Parathyroid adenoma (tissue), 2 donors: ENCODE measurements around the gene MIA3.
"Not testable (repeated sequence)": the region's sequence is repeated elsewhere in the genome, so short reads cannot be mapped to it uniquely, and the experiment has no call there.

Experiments
- H2AFZ ChIP-seq: fragments of 300-600 bp; sonication (generic); one replicate; pipeline ENCODE4 v1.7.0; 2017; ENCODE audit warnings: antibody characterized with exemption, mild to moderate bottlenecking
- H3K27ac ChIP-seq: fragments of 300-600 bp; sonication (generic); one replicate; pipeline ENCODE4 v1.7.0; 2017
- H3K27me3 ChIP-seq: fragments of 300-600 bp; sonication (generic); one replicate; pipeline ENCODE4 v1.7.0; 2017; ENCODE audit warnings: low read length; ENCODE audit not compliant: control insufficient read depth, insufficient read depth
- H3K36me3 ChIP-seq: fragments of 300-600 bp; sonication (generic); one replicate; pipeline ENCODE4 v1.7.0; 2017; ENCODE audit warnings: low read length; ENCODE audit not compliant: control insufficient read depth, insufficient read depth
- H3K4me1 ChIP-seq: fragments of 300-600 bp; sonication (generic); one replicate; pipeline ENCODE4 v1.7.0; 2017; ENCODE audit warnings: control low read depth
- H3K4me2 ChIP-seq: fragments of 300-600 bp; sonication (generic); one replicate; pipeline ENCODE4 v1.7.0; 2017; ENCODE audit warnings: low read length
- H3K4me3 ChIP-seq: fragments of 300-600 bp; sonication (generic); one replicate; pipeline ENCODE4 v1.7.0; 2017; ENCODE audit warnings: low read depth, low read length
- H3K79me2 ChIP-seq: fragments of 300-600 bp; sonication (generic); one replicate; pipeline ENCODE4 v1.7.0; 2017; ENCODE audit warnings: control low read depth
- H3K9ac ChIP-seq: fragments of 300-600 bp; sonication (generic); one replicate; pipeline ENCODE4 v1.7.0; 2017; ENCODE audit warnings: mild to moderate bottlenecking
- H3K9me3 ChIP-seq: fragments of 300-600 bp; sonication (generic); one replicate; pipeline ENCODE4 v1.7.0; 2017; ENCODE audit warnings: low read length; ENCODE audit not compliant: control insufficient read depth
- TF ChIP-seq, protein P1 (sequence below): fragments of 300-600 bp; sonication (generic); IDR thresholded peaks from one replicate; pipeline ENCODE4 v1.7.0; 2017; ENCODE audit warnings: antibody characterized with exemption, mild to moderate bottlenecking
- donor health status: primary hyperparathyroidism.

MIA3 gene

GRCh38 chr1:222606757-222607156 is 11.1 kb upstream of the MIA3 start:
- Histone ChIP-seq H3K36me3 (no peaks in the 10 kb centered on the region), H3K9ac (no peak overlapping the region), H3K79me2 (no peaks in the 10 kb centered on the region), H2AFZ (no peak overlapping the region), H3K27ac (no peak overlapping the region), H3K4me3 (no peak overlapping the region), H3K4me2 (no peak overlapping the region), H3K4me1 (no peaks in the 10 kb centered on the region), H3K27me3 (no peaks in the 10 kb centered on the region), H3K9me3 (no peaks in the 10 kb centered on the region)
- TF ChIP-seq, protein P1, sequence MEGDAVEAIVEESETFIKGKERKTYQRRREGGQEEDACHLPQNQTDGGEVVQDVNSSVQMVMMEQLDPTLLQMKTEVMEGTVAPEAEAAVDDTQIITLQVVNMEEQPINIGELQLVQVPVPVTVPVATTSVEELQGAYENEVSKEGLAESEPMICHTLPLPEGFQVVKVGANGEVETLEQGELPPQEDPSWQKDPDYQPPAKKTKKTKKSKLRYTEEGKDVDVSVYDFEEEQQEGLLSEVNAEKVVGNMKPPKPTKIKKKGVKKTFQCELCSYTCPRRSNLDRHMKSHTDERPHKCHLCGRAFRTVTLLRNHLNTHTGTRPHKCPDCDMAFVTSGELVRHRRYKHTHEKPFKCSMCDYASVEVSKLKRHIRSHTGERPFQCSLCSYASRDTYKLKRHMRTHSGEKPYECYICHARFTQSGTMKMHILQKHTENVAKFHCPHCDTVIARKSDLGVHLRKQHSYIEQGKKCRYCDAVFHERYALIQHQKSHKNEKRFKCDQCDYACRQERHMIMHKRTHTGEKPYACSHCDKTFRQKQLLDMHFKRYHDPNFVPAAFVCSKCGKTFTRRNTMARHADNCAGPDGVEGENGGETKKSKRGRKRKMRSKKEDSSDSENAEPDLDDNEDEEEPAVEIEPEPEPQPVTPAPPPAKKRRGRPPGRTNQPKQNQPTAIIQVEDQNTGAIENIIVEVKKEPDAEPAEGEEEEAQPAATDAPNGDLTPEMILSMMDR = no peak

- H3K27ac ChIP-seq, H3K4me2 ChIP-seq, H3K79me2 ChIP-seq, H3K4me1 ChIP-seq, H2AFZ ChIP-seq, H3K4me3 ChIP-seq, H3K9ac ChIP-seq, H3K9me3 ChIP-seq, H3K36me3 ChIP-seq, H3K27me3 ChIP-seq: not testable (repeated sequence)
Observed at GRCh38 chr1:222609111-222609510, 8.8 kb upstream of the MIA3 start.

DNA sequence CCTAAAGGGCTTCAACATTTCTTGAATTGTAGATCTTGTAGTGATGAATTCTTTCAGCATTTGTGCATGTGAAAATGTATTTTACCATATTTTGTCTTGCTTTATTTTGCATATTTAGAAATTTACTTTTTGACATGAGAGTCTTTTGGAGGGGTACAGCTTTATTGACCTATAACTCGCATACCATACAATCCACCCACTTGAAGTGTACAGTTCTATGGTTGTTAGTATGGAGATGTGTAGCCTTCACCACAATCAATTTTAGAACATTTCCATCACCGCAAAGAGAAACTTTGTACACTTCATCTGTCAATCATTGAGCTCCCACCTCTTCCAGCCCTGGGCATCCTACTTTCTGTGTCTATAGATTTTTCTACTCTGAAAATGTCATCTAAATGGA is 7.2 kb upstream of the MIA3 start:
- Histone ChIP-seq H3K27ac (no peak overlapping the region), H3K9ac (no peak overlapping the region), H2AFZ (no peak overlapping the region), H3K79me2 (no peaks in the 10 kb centered on the region), H3K36me3 (no peaks in the 10 kb centered on the region), H3K4me2 (no peak overlapping the region), H3K4me1 (no peaks in the 10 kb centered on the region), H3K9me3 (no peaks in the 10 kb centered on the region), H3K4me3 (no peak overlapping the region), H3K27me3 (no peaks in the 10 kb centered on the region)
- TF ChIP-seq, protein P1 = no peak

GRCh38 chr1:222613627-222614026 is 4.3 kb upstream of the MIA3 start:
- H3K4me2 ChIP-seq = no peak overlapping the region

GRCh38 chr1:222616525-222616924 is 1.4 kb upstream of the MIA3 start:
- no peak overlapping the region for H3K27ac ChIP-seq
- H3K36me3 ChIP-seq = no peaks in the 10 kb centered on the region
- no peaks in the 10 kb centered on the region for H3K27me3 ChIP-seq
- no peaks in the 10 kb centered on the region for H3K9me3 ChIP-seq
- no peak overlapping the region for H3K9ac ChIP-seq
- H3K4me3 ChIP-seq = no peak overlapping the region
- no peak overlapping the region for H2AFZ ChIP-seq
- H3K4me2 ChIP-seq = no peak overlapping the region
- TF ChIP-seq, protein P1 = no peak
- no peaks in the 10 kb centered on the region for H3K79me2 ChIP-seq
- H3K4me1 ChIP-seq = peaks cover 4% of the 10 kb centered on the region

More at GRCh38 chr1:222613627-222614026, 4.3 kb upstream of the MIA3 start:
- no peak overlapping the region for H2AFZ ChIP-seq
- no peak overlapping the region for H3K4me3 ChIP-seq
- H3K9me3 ChIP-seq = no peaks in the 10 kb centered on the region
- TF ChIP-seq, protein P1 = no peak
- peaks cover 4% of the 10 kb centered on the region for H3K4me1 ChIP-seq
- no peak overlapping the region for H3K9ac ChIP-seq
- H3K27ac ChIP-seq = no peak overlapping the region
- H3K36me3 ChIP-seq = no peaks in the 10 kb centered on the region
- no peaks in the 10 kb centered on the region for H3K27me3 ChIP-seq
- no peaks in the 10 kb centered on the region for H3K79me2 ChIP-seq
